HL-60 (cell line): ENCODE results near the gene GFER.

Source experiments
- POLR2AphosphoS5 ChIP-seq: IDR thresholded peaks from 2 replicates; pipeline ENCODE4 v1.6.1; 2012; ENCODE audit warnings: low read depth
- TF ChIP-seq, protein P1 (sequence below): IDR thresholded peaks from 2 replicates; pipeline ENCODE4 v1.6.1; 2012; ENCODE audit warnings: low read depth; ENCODE audit not compliant: insufficient replicate concordance
- TF ChIP-seq, protein P2 (sequence below): IDR thresholded peaks from one replicate; pipeline ENCODE4 v1.5.1; 2011; ENCODE audit warnings: low read length, control low read depth, inconsistent platforms; ENCODE audit not compliant: insufficient read depth

DNA sequence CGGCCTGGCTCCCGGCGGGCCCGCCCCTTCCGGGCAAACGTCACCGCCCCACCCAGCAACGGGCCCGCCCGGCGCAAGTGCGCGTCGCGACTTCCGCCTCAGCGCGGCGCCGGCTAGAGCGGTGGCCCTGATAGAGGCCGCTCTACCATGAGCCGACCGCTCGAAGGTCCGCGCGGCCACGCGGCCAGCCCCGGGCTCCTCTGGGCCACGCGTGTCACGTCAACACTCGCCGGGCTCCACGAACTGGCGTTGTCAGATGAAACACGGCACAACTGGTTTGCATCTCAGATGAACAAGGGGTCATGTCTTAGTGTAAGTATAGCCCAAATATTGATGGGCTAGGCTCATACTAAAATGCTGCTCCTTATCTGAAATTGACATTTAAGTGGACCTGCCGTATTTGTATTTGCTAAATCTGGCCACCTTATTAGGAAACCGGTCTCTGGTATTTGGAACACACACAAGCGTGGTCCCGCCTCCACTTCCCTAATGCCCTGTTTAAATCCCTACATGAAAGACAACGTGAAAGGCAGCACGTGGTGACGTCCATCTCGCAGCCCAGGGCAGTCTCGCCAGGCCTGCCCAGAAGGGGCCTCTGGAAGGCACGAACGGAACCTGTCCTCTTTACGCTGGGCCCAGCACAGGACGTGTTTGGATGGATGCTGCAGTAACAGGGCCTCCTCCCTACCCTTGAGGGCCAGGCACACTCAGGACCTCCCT is 26.0 kb downstream of the GFER start, which contains the start of gene ZNF598:
- TF ChIP-seq, protein P1, sequence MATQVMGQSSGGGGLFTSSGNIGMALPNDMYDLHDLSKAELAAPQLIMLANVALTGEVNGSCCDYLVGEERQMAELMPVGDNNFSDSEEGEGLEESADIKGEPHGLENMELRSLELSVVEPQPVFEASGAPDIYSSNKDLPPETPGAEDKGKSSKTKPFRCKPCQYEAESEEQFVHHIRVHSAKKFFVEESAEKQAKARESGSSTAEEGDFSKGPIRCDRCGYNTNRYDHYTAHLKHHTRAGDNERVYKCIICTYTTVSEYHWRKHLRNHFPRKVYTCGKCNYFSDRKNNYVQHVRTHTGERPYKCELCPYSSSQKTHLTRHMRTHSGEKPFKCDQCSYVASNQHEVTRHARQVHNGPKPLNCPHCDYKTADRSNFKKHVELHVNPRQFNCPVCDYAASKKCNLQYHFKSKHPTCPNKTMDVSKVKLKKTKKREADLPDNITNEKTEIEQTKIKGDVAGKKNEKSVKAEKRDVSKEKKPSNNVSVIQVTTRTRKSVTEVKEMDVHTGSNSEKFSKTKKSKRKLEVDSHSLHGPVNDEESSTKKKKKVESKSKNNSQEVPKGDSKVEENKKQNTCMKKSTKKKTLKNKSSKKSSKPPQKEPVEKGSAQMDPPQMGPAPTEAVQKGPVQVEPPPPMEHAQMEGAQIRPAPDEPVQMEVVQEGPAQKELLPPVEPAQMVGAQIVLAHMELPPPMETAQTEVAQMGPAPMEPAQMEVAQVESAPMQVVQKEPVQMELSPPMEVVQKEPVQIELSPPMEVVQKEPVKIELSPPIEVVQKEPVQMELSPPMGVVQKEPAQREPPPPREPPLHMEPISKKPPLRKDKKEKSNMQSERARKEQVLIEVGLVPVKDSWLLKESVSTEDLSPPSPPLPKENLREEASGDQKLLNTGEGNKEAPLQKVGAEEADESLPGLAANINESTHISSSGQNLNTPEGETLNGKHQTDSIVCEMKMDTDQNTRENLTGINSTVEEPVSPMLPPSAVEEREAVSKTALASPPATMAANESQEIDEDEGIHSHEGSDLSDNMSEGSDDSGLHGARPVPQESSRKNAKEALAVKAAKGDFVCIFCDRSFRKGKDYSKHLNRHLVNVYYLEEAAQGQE, result no peak
- TF ChIP-seq, protein P2, sequence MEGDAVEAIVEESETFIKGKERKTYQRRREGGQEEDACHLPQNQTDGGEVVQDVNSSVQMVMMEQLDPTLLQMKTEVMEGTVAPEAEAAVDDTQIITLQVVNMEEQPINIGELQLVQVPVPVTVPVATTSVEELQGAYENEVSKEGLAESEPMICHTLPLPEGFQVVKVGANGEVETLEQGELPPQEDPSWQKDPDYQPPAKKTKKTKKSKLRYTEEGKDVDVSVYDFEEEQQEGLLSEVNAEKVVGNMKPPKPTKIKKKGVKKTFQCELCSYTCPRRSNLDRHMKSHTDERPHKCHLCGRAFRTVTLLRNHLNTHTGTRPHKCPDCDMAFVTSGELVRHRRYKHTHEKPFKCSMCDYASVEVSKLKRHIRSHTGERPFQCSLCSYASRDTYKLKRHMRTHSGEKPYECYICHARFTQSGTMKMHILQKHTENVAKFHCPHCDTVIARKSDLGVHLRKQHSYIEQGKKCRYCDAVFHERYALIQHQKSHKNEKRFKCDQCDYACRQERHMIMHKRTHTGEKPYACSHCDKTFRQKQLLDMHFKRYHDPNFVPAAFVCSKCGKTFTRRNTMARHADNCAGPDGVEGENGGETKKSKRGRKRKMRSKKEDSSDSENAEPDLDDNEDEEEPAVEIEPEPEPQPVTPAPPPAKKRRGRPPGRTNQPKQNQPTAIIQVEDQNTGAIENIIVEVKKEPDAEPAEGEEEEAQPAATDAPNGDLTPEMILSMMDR, result no peak
- TF ChIP-seq POLR2AphosphoS5, result peak; percentile 90
